Trophoblast cell (in vitro differentiated cells and primary cell): ENCODE measurements around the gene CCDC92.

Experiments used
- DNase-seq, 2 donors: peaks; one replicate each; pipeline ENCODE4 v3.0.0-alpha.2; 2016
- H2AFZ ChIP-seq: 2 replicates; pipeline ENCODE4 v1.6.1; 2013; ENCODE audit warnings: low read length, moderate library complexity, mild to moderate bottlenecking; ENCODE audit not compliant: insufficient read depth, poor library complexity
- H2AK5ac ChIP-seq: 2 replicates; pipeline ENCODE4 v1.6.1; 2013; ENCODE audit warnings: mild to moderate bottlenecking, low read length
- H2BK120ac ChIP-seq: 2 replicates; pipeline ENCODE4 v1.6.1; 2013; ENCODE audit warnings: low read length, mild to moderate bottlenecking, moderate library complexity; ENCODE audit not compliant: insufficient read depth, poor library complexity
- H2BK12ac ChIP-seq: 2 replicates; pipeline ENCODE4 v1.6.1; 2013; ENCODE audit warnings: mild to moderate bottlenecking, low read length, moderate library complexity
- H2BK5ac ChIP-seq: 2 replicates; pipeline ENCODE4 v1.6.1; 2013; ENCODE audit warnings: low read length, low read depth, moderate library complexity, mild to moderate bottlenecking; ENCODE audit not compliant: poor library complexity
- H3K14ac ChIP-seq: 2 replicates; pipeline ENCODE4 v1.6.1; 2013; ENCODE audit warnings: mild to moderate bottlenecking, low read length
- H3K18ac ChIP-seq: 2 replicates; pipeline ENCODE4 v1.6.1; 2013; ENCODE audit warnings: mild to moderate bottlenecking, low read length
- H3K23ac ChIP-seq: 2 replicates; pipeline ENCODE4 v1.6.1; 2013; ENCODE audit warnings: low read length
- H3K27ac ChIP-seq: 2 replicates; pipeline ENCODE4 v1.5.1; 2013; ENCODE audit warnings: low read depth, mild to moderate bottlenecking, inconsistent platforms, low read length, moderate library complexity
- H3K27me3 ChIP-seq: 2 replicates; pipeline ENCODE4 v1.6.1; 2013; ENCODE audit warnings: inconsistent platforms, mild to moderate bottlenecking, low read length, moderate library complexity; ENCODE audit not compliant: insufficient read depth
- H3K36me3 ChIP-seq, 2 experiments: 1 replicate in 1 of 2; 2 replicates in 1 of 2; pipeline ENCODE4 v1.6.1; 2013; ENCODE audit warnings: low read length in 2 of 2, mild to moderate bottlenecking in 2 of 2, moderate library complexity in 1 of 2; ENCODE audit not compliant: insufficient read depth in 2 of 2, control insufficient read depth in 1 of 2
- H3K4ac ChIP-seq: 2 replicates; pipeline ENCODE4 v1.6.1; 2013; ENCODE audit warnings: low read depth, mild to moderate bottlenecking, low read length, moderate library complexity
- H3K4me1 ChIP-seq, 2 experiments: 1 replicate in 1 of 2; 2 replicates in 1 of 2; pipeline ENCODE4 v1.6.1; 2013; ENCODE audit warnings: low read length in 2 of 2, mild to moderate bottlenecking in 2 of 2, moderate library complexity in 1 of 2; ENCODE audit not compliant: insufficient read depth in 2 of 2, control insufficient read depth in 1 of 2
- H3K4me2 ChIP-seq: 2 replicates; pipeline ENCODE4 v1.6.1; 2013; ENCODE audit warnings: inconsistent platforms, mild to moderate bottlenecking, low read length, moderate library complexity
- H3K4me3 ChIP-seq: 2 replicates; pipeline ENCODE4 v1.5.1; 2013; ENCODE audit warnings: mild to moderate bottlenecking, low read depth, low read length, inconsistent platforms
- H3K79me1 ChIP-seq: one replicate; pipeline ENCODE4 v1.6.1; 2013; ENCODE audit warnings: low read length
- H3K79me2 ChIP-seq: 2 replicates; pipeline ENCODE4 v1.6.1; 2013; ENCODE audit warnings: low read length, mild to moderate bottlenecking; ENCODE audit not compliant: control insufficient read depth, insufficient read depth, poor library complexity
- H3K9ac ChIP-seq: 2 replicates; pipeline ENCODE4 v1.6.1; 2013; ENCODE audit warnings: mild to moderate bottlenecking, low read length
- H3K9me3 ChIP-seq: 2 replicates; pipeline ENCODE4 v1.6.1; 2013; ENCODE audit warnings: low read depth, mild to moderate bottlenecking, control low read depth, inconsistent platforms, low read length; ENCODE audit not compliant: insufficient read depth
- H4K12ac ChIP-seq: 2 replicates; pipeline ENCODE4 v1.6.1; 2013; ENCODE audit warnings: low read depth, mild to moderate bottlenecking, low read length, moderate library complexity
- H4K8ac ChIP-seq: 2 replicates; pipeline ENCODE4 v1.6.1; 2013; ENCODE audit warnings: low read depth, mild to moderate bottlenecking, low read length, moderate library complexity
- H4K91ac ChIP-seq: one replicate; pipeline ENCODE4 v1.6.1; 2013; ENCODE audit warnings: low read depth, mild to moderate bottlenecking, low read length, moderate library complexity
- WGBS: extraction: QIAGEN DNeasy Blood & Tissue Kit; methylation state at CpG from one replicate; pipeline ENCODE4 v1.1.7; 2013; ENCODE audit warnings: missing lambda C conversion rate; ENCODE audit not compliant: insufficient read length, insufficient coverage; ENCODE audit errors: extremely low coverage; 5-methylcytosine and 5-hydroxymethylcytosine counted together

The CCDC92 gene

GRCh38 chr12:123987022-123987421, 14.4 kb upstream of the CCDC92 start:
- Histone ChIP-seq H4K12ac (no peak overlapping the region), H2AFZ (no peak overlapping the region), H3K18ac (no peak overlapping the region), H3K27ac (no peak overlapping the region), H3K4me1 (peaks cover 0 to 4% of the 10 kb centered on the region in 2 experiments), H3K36me3 (peaks cover 8 to 24% of the 10 kb centered on the region in 2 experiments), H2BK120ac (no peak overlapping the region), H3K4me2 (no peak overlapping the region), H3K79me1 (no peaks in the 10 kb centered on the region), H2BK5ac (no peak overlapping the region), H4K91ac (no peak overlapping the region), H2AK5ac (no peak overlapping the region), H3K23ac (no peak overlapping the region), H3K9me3 (no peaks in the 10 kb centered on the region), H3K9ac (no peak overlapping the region), H3K27me3 (no peaks in the 10 kb centered on the region), H2BK12ac (no peak overlapping the region), H3K4me3 (no peak overlapping the region), H3K14ac (no peak overlapping the region), H3K4ac (no peak overlapping the region), H4K8ac (no peak overlapping the region), H3K79me2 (peaks cover 2% of the 10 kb centered on the region)
- no CpG with 5 or more reads among the region's 2 CpGs for WGBS
- no peak for DNase-seq

GRCh38 chr12:123986374-123986965, 13.8 kb upstream of the CCDC92 start:
- peaks cover 0 to 4% of the 10 kb centered on the region in 2 experiments for H3K4me1 ChIP-seq
- no peak overlapping the region for H2BK120ac ChIP-seq
- H3K79me1 ChIP-seq, result no peaks in the 10 kb centered on the region
- peaks cover 8 to 24% of the 10 kb centered on the region in 2 experiments for H3K36me3 ChIP-seq
- no peak overlapping the region for H3K23ac ChIP-seq
- H3K14ac ChIP-seq, result no peak overlapping the region
- H4K8ac ChIP-seq, result no peak overlapping the region
- H3K18ac ChIP-seq, result no peak overlapping the region
- H4K12ac ChIP-seq, result no peak overlapping the region
- H3K9me3 ChIP-seq, result no peaks in the 10 kb centered on the region
- H3K9ac ChIP-seq, result no peak overlapping the region
- no peak overlapping the region for H2AFZ ChIP-seq
- H2AK5ac ChIP-seq, result no peak overlapping the region
- H3K79me2 ChIP-seq, result peaks cover 2% of the 10 kb centered on the region
- no peak overlapping the region for H2BK5ac ChIP-seq
- no peak overlapping the region for H3K27ac ChIP-seq
- H3K4ac ChIP-seq, result no peak overlapping the region
- WGBS, result no CpG with 5 or more reads among the region's 3 CpGs
- no peak for DNase-seq
- H2BK12ac ChIP-seq, result no peak overlapping the region
- no peak overlapping the region for H3K4me2 ChIP-seq
- H4K91ac ChIP-seq, result no peak overlapping the region
- no peaks in the 10 kb centered on the region for H3K27me3 ChIP-seq
- no peak overlapping the region for H3K4me3 ChIP-seq

- Histone ChIP-seq H3K79me1 (no peaks in the 10 kb centered on the region), H3K4ac (peak overlapping the region; percentile 48), H4K8ac (no peak overlapping the region), H2AFZ (no peak overlapping the region), H3K9ac (no peak overlapping the region), H3K23ac (no peak overlapping the region), H3K79me2 (peaks cover 2% of the 10 kb centered on the region), H3K4me1 (no peaks in the 10 kb centered on the region), H4K12ac (no peak overlapping the region), H3K27ac (no peak overlapping the region), H3K9me3 (no peaks in the 10 kb centered on the region), H3K18ac (no peak overlapping the region), H2BK5ac (no peak overlapping the region), H2BK12ac (no peak overlapping the region), H3K4me2 (no peak overlapping the region), H3K14ac (no peak overlapping the region), H3K4me3 (no peak overlapping the region), H4K91ac (no peak overlapping the region), H3K27me3 (no peaks in the 10 kb centered on the region), H2AK5ac (no peak overlapping the region), H3K36me3 (peaks cover 8 to 24% of the 10 kb centered on the region in 2 experiments), H2BK120ac (no peak overlapping the region)
- WGBS, result no CpG with 5 or more reads among the region's 4 CpGs
- no peak for DNase-seq
These were observed 12.3 kb upstream of the CCDC92 start for GRCh38 chr12:123984903-123985302.

- no peak overlapping the region for H3K9ac ChIP-seq
- no peak overlapping the region for H4K91ac ChIP-seq
- H3K27me3 ChIP-seq, result no peaks in the 10 kb centered on the region
- no peaks in the 10 kb centered on the region for H3K79me1 ChIP-seq
- peak overlapping the region; percentile 33 for H3K18ac ChIP-seq
- no peak overlapping the region for H3K23ac ChIP-seq
- no peak overlapping the region for H2BK5ac ChIP-seq
- no peak overlapping the region for H4K8ac ChIP-seq
- H3K4me3 ChIP-seq, result no peak overlapping the region
- H3K27ac ChIP-seq, result no peak overlapping the region
- H2BK120ac ChIP-seq, result no peak overlapping the region
- peak; percentile 54 to 70 for DNase-seq
- H3K4me1 ChIP-seq, result no peaks in the 10 kb centered on the region
- H3K4ac ChIP-seq, result peak overlapping the region; percentile 44
- H3K14ac ChIP-seq, result no peak overlapping the region
- peaks cover 11 to 22% of the 10 kb centered on the region in 2 experiments for H3K36me3 ChIP-seq
- no peaks in the 10 kb centered on the region for H3K9me3 ChIP-seq
- peaks cover 2% of the 10 kb centered on the region for H3K79me2 ChIP-seq
- H2AK5ac ChIP-seq, result no peak overlapping the region
- no peak overlapping the region for H2AFZ ChIP-seq
- H4K12ac ChIP-seq, result no peak overlapping the region
- WGBS, result no CpG with 5 or more reads among the region's 7 CpGs
- H2BK12ac ChIP-seq, result no peak overlapping the region
- no peak overlapping the region for H3K4me2 ChIP-seq
These were observed 11.3 kb upstream of the CCDC92 start for GRCh38 chr12:123983822-123984485.
